GM21423 (cell line): Measurements from ENCODE around the gene HSF2BP.
A peak's percentile ranks its signal among the peaks of the same experiment; 100 is the strongest.
"Not testable (repeated sequence)": the region's sequence is repeated elsewhere in the genome, so short reads cannot be mapped to it uniquely, and the experiment has no call there.

ENCODE experiments used
- ATAC-seq: cut with Tn5 transposase; IDR thresholded peaks from one replicate; pipeline ENCODE4 v1.9.1; 2021; ENCODE audit warnings: mild to moderate bottlenecking, moderate library complexity; ENCODE audit not compliant: unreplicated experiment

The HSF2BP gene

DNA sequence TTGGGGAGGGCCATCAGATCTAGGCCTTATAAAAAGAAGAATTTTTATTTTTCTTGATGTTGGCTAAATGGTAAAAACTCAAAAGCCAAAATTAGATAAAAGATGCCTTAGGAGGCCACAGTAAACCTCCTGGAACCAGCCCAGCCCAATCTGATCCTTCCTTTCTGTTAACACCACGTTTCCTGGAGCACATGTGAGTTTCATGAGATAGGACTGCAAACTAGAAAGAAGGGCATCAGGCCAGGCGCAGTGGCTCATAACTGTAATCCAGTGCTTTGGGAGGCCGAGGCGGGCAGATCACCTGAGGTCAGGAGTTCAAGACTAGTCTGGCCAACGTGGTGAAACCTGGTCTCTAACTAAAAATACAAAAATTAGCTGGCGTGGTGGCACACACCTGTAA is 6.7 kb downstream of the HSF2BP start:
- ATAC-seq, result no peak

- ATAC-seq, result not testable (repeated sequence)
Observed at GRCh38 chr21:43651926-43652325, 7.4 kb downstream of the HSF2BP start.

- ATAC-seq, result no peak
Observed at GRCh38 chr21:43648171-43648570, 11.1 kb downstream of the HSF2BP start.

- ATAC-seq, result peak; percentile 83
Observed at GRCh38 chr21:43646550-43647260, 12.6 kb downstream of the HSF2BP start.

- no peak for ATAC-seq
Observed at GRCh38 chr21:43645976-43646375, 13.3 kb downstream of the HSF2BP start.

DNA sequence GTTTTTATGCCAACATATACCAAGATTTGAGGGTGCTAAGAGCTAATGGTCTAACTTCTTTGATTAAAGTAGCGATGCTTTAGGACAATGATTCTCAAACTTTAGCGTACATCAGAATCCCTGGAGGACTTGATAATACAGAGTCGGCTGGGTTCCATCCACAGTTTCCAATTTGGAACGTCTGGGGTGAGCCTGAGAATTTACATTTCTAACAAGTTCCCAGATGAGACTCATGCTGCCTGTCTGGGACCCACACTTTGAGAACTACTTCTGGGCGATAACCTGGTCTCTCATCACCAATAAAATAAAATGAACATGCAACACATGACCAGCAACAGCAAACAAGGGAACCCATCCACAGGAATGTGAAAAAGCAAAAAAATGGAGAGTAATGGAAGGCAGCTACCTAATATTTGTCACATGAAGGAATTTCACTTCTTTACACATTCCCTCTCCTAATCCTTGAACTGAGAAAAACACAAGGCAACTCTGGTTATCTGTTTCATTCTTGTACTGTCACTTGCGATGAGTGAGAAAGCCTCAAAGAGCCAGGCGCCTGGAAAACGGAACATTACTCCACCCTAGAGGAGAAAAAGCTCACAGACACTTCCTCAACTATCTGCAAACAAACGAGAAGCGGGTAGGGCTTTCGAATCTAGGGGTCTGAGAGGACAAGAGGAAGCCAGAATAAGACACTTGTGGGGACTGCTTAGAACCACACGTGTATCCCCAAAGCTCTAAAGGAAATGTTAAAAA is 14.0 kb downstream of the HSF2BP start:
- ATAC-seq, result no peak

GRCh38 chr21:43644609-43645008 is 14.7 kb downstream of the HSF2BP start:
- no peak for ATAC-seq

GRCh38 chr21:43644071-43644470 is 15.2 kb downstream of the HSF2BP start:
- no peak for ATAC-seq

- ATAC-seq, result no peak
Observed at GRCh38 chr21:43643193-43643592, 16.1 kb downstream of the HSF2BP start.

GRCh38 chr21:43640400-43640799 is 18.9 kb downstream of the HSF2BP start:
- ATAC-seq, result no peak

DNA sequence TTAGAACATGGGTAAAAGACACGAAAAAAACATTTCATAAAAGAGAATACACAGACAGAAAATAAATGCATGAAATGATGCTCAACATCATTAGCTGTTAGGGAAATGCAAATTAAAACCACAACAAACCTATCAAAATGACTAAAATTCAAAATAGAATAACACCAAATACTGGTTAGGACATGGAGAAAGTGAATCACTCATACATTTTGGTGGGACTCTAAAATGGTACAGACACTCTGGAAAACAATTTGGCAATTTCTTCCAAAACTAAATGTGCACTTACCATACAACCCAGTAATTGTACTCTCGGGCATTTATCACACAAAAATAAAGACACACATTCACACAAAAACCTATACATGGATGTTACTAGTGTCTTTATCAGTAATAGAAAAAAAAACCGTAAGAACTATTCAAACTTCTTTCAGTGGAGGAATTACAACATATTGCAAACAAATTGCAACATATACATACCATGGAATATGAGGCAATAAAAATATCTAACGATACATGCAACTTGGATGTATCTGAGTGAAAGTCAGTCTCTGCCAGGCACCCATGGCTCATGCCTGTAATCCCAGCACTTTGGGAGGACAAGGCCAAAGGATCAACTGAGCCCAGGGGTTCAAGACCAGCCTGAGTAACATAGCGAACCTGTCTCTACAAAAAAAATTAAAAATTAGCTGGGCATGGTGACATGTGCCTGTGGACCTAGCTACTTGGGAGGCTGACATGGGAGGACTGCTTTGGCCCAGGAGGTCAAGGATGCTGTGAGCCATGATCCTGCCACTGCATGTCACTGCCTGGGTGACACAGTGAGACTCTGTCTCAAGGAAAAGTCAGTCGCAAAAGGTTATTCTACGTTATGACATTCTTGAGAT is 19.6 kb downstream of the HSF2BP start:
- ATAC-seq, result no peak

DNA sequence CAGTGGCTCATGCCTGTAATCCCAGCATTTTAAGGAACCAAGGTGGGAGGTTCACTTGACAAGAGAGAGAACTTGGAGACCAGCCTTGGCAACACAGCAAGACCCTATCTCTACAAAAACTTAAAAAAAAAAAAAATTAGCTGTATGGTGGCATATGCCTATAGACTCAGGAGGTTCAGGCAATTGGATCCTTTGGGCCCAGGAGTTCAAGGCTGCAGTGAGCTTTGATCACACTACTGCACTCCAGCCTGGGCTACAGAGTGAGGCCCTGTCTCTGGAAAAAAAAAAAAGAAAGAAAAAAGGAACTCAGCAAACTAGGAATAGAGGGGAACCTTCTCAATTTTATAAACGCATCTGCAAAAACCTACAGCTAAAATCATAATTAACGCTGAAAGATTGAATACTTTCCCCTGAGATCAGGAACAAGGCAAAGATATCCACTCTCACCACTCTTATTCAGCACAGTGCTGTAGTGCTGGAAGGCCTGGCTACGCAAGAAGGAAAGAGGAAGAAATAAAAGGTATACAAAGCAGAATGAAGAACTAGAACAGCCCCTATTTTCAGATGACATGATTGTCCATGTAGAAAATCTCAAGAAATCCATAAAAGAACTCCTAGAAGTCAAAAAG is 21.6 kb downstream of the HSF2BP start:
- no peak for ATAC-seq

DNA sequence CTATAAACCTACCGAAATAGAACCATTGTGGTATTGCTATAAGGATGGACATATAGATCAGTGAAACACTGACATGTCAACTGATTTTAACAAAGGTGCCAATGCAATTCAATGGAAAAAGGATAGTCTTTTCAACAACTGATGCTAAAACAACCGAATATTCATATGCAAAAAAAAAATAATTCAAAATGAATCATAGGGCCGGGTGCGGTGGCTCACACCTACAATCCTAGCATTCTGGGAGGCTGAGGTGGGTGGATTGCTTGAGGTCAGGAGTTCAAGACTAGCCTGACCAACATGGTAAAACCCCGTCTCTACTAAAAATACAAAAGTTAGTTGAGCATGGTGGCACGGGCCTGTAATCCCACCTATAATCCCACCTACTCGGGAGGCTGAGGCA is 23.9 kb downstream of the HSF2BP start:
- ATAC-seq, result no peak

DNA sequence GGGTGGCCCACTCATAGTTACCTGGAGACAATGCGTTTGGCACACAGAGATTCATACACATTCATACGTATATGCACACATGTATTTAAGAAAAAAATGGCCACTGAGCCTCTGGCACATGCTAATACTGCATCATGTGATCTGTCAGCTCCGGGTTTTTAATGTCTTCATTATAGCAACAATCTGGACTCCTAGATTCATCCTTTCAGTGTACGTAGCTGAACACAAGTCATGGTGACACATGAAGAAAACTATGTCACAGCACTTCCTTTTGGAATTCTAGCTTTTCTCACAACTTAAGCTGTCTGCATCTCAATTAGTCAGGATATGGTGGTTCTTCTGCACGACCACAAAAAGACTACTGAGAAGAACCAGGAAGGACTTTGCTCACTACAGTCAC is 24.7 kb downstream of the HSF2BP start:
- no peak for ATAC-seq

GRCh38 chr21:43632373-43632905 is 26.8 kb downstream of the HSF2BP start:
- no peak for ATAC-seq

DNA sequence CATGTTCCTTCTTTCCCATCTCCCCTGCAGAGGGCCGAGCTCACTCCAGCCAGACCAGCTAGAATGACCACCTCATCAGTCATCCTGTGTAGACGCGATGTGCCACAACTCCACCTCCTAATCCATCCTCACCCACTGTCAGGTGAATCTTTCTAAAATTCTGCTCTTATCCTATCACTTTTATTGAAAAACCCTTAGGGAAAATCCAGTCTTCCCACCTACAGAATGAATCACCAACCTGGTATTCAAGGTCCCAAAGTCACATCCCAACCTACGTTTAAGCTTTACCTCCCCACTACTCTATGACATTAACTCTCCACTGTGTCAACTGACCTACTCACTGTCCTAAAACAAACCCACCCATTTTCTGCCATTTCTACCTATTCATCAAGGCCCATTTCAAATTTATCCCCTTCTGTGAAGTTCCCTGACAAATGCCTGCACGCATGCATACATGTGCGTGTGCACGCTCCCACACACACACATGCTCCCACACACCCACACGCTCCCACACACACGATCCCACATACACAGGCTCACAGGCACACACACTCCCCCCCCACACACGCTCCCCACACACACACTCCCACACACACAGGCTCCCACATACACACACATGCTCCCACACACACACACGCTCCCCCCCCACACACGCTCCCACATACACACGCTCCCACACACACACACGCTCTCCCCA is 27.7 kb downstream of the HSF2BP start:
- ATAC-seq, result no peak

GRCh38 chr21:43627527-43627926 is 31.8 kb downstream of the HSF2BP start:
- ATAC-seq, result no peak

DNA sequence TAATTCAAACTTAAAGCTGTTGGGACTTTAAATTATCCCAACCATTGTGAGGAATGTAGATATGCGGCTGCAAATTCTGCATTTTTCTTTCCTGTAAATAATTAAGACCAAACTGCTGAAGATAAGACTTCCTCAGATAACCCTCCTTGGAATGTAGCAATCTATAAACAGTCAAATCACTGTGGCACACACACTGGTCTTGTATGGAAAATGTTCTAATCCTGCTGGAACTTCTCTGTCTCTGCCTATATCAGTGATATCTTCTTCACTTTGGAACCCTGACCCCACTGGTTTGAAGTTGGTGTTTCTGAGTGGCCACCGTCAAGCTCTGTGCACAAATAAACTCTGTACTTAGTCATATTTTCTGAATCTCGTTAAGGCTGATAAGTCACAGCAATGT is 32.9 kb downstream of the HSF2BP start:
- ATAC-seq, result no peak

DNA sequence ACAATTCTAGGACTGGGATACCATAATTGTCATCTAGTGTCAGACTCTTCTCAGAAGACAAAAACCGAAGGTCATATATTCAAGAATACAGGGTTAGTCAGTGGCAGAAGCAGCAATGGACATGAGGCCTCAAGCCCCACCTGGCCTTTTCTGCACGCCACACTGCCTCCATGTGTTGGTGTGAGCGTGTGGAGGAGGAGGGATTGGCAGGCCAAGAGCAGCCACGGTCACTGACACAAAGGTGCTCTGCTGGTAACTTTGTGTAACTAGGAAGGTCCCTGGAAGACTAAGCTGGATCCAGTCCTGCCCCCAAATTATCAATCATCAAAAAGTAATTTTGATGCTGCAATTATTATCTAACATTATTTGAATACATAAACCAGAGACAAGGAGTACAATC is 34.9 kb downstream of the HSF2BP start:
- no peak for ATAC-seq

- no peak for ATAC-seq
Observed at GRCh38 chr21:43623588-43623987, 35.7 kb downstream of the HSF2BP start.
